ENCODE measurements around the gene MCAM.

MCAM gene

DNA sequence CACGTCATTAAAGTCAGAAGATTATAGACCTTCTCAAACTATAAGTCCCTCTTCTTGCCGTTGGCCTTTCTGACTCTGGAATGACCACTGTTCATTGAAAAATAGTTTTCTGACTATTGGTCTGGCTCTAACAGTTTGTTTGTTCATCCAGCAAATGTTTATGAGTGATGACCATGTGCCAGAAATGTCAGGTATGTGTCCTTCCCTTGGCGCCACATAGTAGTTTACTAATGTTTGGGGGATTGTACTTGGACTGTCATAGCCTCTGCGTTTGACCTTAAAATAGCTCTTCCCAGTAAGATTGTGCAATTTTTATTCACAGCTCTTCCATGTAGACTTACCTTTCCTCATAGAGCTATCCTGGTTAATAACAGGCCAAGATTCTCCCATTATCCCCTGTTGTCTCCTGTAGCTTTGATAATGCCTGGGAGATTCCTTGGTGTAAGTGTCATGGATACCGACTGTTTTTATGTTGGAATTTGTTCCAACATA lies 13.7 kb downstream of the MCAM start:
- H3K36me3 ChIP-seq (replicated peaks in 1 of 2; ENCODE audit: control insufficient read depth in 2 of 2, insufficient read depth in 2 of 2, low read length in 2 of 2), result peaks cover 17 to 92% of the 10 kb centered on the region in 2 donors
- no peak for DNase-seq (ENCODE audit: low spot score)

DNA sequence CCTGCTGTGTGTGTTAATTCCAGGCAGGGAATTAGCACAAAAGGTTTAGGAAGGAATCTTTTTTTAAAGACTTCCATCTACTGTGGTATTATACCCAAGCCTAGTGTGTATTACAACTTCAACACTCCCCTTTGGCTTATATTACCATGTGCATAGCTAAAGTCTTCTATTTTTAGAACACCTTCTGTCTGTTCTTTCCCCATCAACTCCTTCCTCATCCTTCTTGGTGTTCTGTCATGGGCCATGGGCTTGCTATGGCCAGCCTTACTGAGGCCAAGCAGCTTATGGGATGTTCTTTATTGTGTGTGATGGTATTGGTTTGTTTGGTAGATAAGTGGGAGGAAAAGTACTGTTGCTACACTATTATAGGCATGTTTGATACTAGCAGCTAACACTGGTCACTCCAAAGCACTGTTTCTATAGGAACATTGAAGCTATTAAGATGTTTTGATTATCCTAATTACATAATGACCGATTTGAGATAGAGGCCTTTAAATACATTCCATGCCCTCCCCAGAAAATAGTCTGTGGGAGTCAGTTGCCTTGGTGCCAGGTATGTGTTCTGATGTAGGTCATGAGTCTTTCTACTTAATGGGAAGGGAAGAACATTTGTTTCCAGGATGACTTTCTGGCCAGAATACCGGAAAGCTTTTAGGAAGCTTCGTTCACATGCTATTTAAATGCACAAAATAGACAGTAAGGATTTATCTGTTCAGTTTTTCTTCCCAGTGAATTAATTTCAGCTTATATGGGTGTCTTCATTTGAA lies 16.5 kb downstream of the MCAM start:
- Histone ChIP-seq H4K91ac (ENCODE audit: low read depth, low read length, poor library complexity) (no peak overlapping the region), H2BK15ac (ENCODE audit: low read length) (no peak overlapping the region), H3K9ac (ENCODE audit: low read depth, low read length, poor library complexity) (no peak overlapping the region), H2BK12ac (ENCODE audit: low read length) (no peak overlapping the region), H3K4ac (ENCODE audit: low read length) (no peak overlapping the region), H2BK120ac (ENCODE audit: low read depth, low read length) (no peak overlapping the region), H3K4me2 (ENCODE audit: insufficient read depth, low read length, poor library complexity, severe bottlenecking) (no peak overlapping the region), H3K36me3 (replicated peaks in 1 of 2; ENCODE audit: control insufficient read depth in 2 of 2, insufficient read depth in 2 of 2, low read length in 2 of 2) (peaks cover 16 to 93% of the 10 kb centered on the region in 2 donors), H2AFZ (ENCODE audit: low read length) (no peak overlapping the region), H3K27ac (replicated peaks; ENCODE audit: low read length) (no peak overlapping the region), H3K9me3 (replicated peaks in 1 of 2; ENCODE audit: control insufficient read depth in 2 of 2, insufficient read depth in 1 of 2, low read depth in 1 of 2, low read length in 2 of 2) (no peaks in the 10 kb centered on the region), H3K4me3 (ENCODE audit: low read length in 2 of 2) (no peak overlapping the region), H2AK5ac (ENCODE audit: low read depth, low read length) (no peak overlapping the region), H3K18ac (ENCODE audit: low read length) (no peak overlapping the region), H3K23ac (ENCODE audit: low read depth, low read length, poor library complexity) (no peak overlapping the region), H3K79me1 (ENCODE audit: low read depth, low read length) (no peaks in the 10 kb centered on the region), H3K4me1 (ENCODE audit: control insufficient read depth in 2 of 2, insufficient read depth in 1 of 2, low read depth in 1 of 2, low read length in 2 of 2) (no peaks in the 10 kb centered on the region), H3K27me3 (ENCODE audit: control insufficient read depth in 3 of 3, insufficient read depth in 3 of 3, low read depth in 1 of 3, low read length in 3 of 3) (no peaks in the 10 kb centered on the region), H3K14ac (ENCODE audit: low read length) (no peak overlapping the region), H2BK5ac (ENCODE audit: low read length) (no peak overlapping the region), H4K8ac (ENCODE audit: low read depth, low read length) (no peak overlapping the region)
- no peak for DNase-seq (ENCODE audit: low spot score)
- WGBS, 2 donors (ENCODE audit: extremely low coverage in 2 of 2, insufficient read length in 2 of 2, insufficient replicate concordance in 1 of 2), result no CpG with 5 or more reads among the region's 3 CpGs

More for the DNA sequence above, 13.7 kb downstream of the MCAM start:
- Histone ChIP-seq H3K4me2 (ENCODE audit: insufficient read depth, low read length, poor library complexity, severe bottlenecking) (no peak overlapping the region), H3K4me3 (ENCODE audit: low read length in 2 of 2) (no peak overlapping the region), H2BK12ac (ENCODE audit: low read length) (no peak overlapping the region), H3K4me1 (ENCODE audit: control insufficient read depth in 2 of 2, insufficient read depth in 1 of 2, low read depth in 1 of 2, low read length in 2 of 2) (peaks cover 2 to 8% of the 10 kb centered on the region in 2 donors), H3K4ac (ENCODE audit: low read length) (no peak overlapping the region), H2BK5ac (ENCODE audit: low read length) (no peak overlapping the region), H3K9me3 (replicated peaks in 1 of 2; ENCODE audit: control insufficient read depth in 2 of 2, insufficient read depth in 1 of 2, low read depth in 1 of 2, low read length in 2 of 2) (no peaks in the 10 kb centered on the region), H2BK120ac (ENCODE audit: low read depth, low read length) (no peak overlapping the region), H3K27me3 (ENCODE audit: control insufficient read depth in 3 of 3, insufficient read depth in 3 of 3, low read depth in 1 of 3, low read length in 3 of 3) (no peaks in the 10 kb centered on the region), H3K18ac (ENCODE audit: low read length) (no peak overlapping the region), H2AFZ (ENCODE audit: low read length) (no peak overlapping the region), H3K14ac (ENCODE audit: low read length) (no peak overlapping the region), H3K23ac (ENCODE audit: low read depth, low read length, poor library complexity) (no peak overlapping the region), H3K27ac (replicated peaks; ENCODE audit: low read length) (no peak overlapping the region), H3K79me1 (ENCODE audit: low read depth, low read length) (no peaks in the 10 kb centered on the region), H4K8ac (ENCODE audit: low read depth, low read length) (no peak overlapping the region), H2AK5ac (ENCODE audit: low read depth, low read length) (no peak overlapping the region), H3K9ac (ENCODE audit: low read depth, low read length, poor library complexity) (no peak overlapping the region), H4K91ac (ENCODE audit: low read depth, low read length, poor library complexity) (no peak overlapping the region), H2BK15ac (ENCODE audit: low read length) (no peak overlapping the region)
- no CpG with 5 or more reads among the region's 5 CpGs for WGBS, 2 donors (ENCODE audit: extremely low coverage in 2 of 2, insufficient read length in 2 of 2, insufficient replicate concordance in 1 of 2)

DNA sequence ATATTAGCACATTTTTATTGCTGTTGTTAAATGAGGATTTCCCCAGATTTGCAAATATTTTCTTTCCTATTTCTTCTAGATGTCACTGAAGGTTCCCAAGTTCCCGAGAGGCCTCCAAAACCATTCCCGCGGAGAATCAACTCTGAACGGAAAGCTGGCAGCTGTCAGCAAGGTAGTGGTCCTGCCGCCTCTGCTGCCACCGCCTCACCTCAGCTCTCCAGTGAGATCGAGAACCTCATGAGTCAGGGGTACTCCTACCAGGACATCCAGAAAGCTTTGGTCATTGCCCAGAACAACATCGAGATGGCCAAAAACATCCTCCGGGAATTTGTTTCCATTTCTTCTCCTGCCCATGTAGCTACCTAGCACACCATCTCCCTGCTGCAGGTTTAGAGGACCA lies 17.5 kb downstream of the MCAM start:
- Histone ChIP-seq H2AK5ac (ENCODE audit: low read depth, low read length) (no peak overlapping the region), H3K79me1 (ENCODE audit: low read depth, low read length) (peaks cover 1% of the 10 kb centered on the region), H2BK5ac (ENCODE audit: low read length) (no peak overlapping the region), H3K4me1 (ENCODE audit: control insufficient read depth in 2 of 2, insufficient read depth in 1 of 2, low read depth in 1 of 2, low read length in 2 of 2) (no peaks in the 10 kb centered on the region), H3K27ac (replicated peaks; ENCODE audit: low read length) (no peak overlapping the region), H4K91ac (ENCODE audit: low read depth, low read length, poor library complexity) (no peak overlapping the region), H2BK120ac (ENCODE audit: low read depth, low read length) (no peak overlapping the region), H3K9ac (ENCODE audit: low read depth, low read length, poor library complexity) (no peak overlapping the region), H3K18ac (ENCODE audit: low read length) (no peak overlapping the region), H3K9me3 (replicated peaks in 1 of 2; ENCODE audit: control insufficient read depth in 2 of 2, insufficient read depth in 1 of 2, low read depth in 1 of 2, low read length in 2 of 2) (no peaks in the 10 kb centered on the region), H2BK12ac (ENCODE audit: low read length) (no peak overlapping the region), H3K23ac (ENCODE audit: low read depth, low read length, poor library complexity) (no peak overlapping the region), H3K4me3 (ENCODE audit: low read length in 2 of 2) (no peak overlapping the region), H3K4ac (ENCODE audit: low read length) (no peak overlapping the region), H3K36me3 (replicated peaks in 1 of 2; ENCODE audit: control insufficient read depth in 2 of 2, insufficient read depth in 2 of 2, low read length in 2 of 2) (peaks cover 16 to 86% of the 10 kb centered on the region in 2 donors), H3K4me2 (ENCODE audit: insufficient read depth, low read length, poor library complexity, severe bottlenecking) (no peak overlapping the region), H3K14ac (ENCODE audit: low read length) (no peak overlapping the region), H2AFZ (ENCODE audit: low read length) (no peak overlapping the region), H4K8ac (ENCODE audit: low read depth, low read length) (no peak overlapping the region), H2BK15ac (ENCODE audit: low read length) (no peak overlapping the region), H3K27me3 (ENCODE audit: control insufficient read depth in 3 of 3, insufficient read depth in 3 of 3, low read depth in 1 of 3, low read length in 3 of 3) (no peaks in the 10 kb centered on the region)
- no CpG with 5 or more reads among the region's 9 CpGs for WGBS, 2 donors (ENCODE audit: extremely low coverage in 2 of 2, insufficient read length in 2 of 2, insufficient replicate concordance in 1 of 2)
- no peak for DNase-seq (ENCODE audit: low spot score)

DNA sequence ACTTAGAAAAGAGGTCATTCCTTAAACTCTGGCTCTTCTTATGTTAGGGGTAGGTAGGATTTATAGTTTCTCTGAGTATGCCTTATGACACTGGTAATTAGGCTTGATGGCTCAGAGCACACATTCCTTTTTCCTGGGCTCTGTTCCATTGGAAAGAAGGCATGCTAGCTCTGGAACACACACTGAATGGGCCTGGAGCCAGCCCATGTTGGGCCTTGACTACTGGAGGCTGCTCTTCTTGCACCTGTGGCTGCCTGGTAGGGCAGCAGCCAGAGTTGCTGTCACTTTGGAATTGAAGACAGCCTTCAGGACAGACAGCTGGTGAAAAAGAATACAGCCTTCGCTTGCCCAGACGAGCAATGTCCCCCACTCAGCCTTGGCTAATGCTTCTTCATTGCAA lies 18.2 kb downstream of the MCAM start:
- no peak overlapping the region for H3K4ac ChIP-seq (ENCODE audit: low read length)
- H3K23ac ChIP-seq (ENCODE audit: low read depth, low read length, poor library complexity), result no peak overlapping the region
- H2BK120ac ChIP-seq (ENCODE audit: low read depth, low read length), result no peak overlapping the region
- H3K27ac ChIP-seq (replicated peaks; ENCODE audit: low read length), result no peak overlapping the region
- H3K14ac ChIP-seq (ENCODE audit: low read length), result no peak overlapping the region
- no peak overlapping the region for H3K18ac ChIP-seq (ENCODE audit: low read length)
- H3K27me3 ChIP-seq (ENCODE audit: control insufficient read depth in 3 of 3, insufficient read depth in 3 of 3, low read depth in 1 of 3, low read length in 3 of 3), result no peaks in the 10 kb centered on the region
- H2BK15ac ChIP-seq (ENCODE audit: low read length), result no peak overlapping the region
- DNase-seq (ENCODE audit: low spot score), result no peak
- no peak overlapping the region for H3K9ac ChIP-seq (ENCODE audit: low read depth, low read length, poor library complexity)
- no peak overlapping the region for H3K4me2 ChIP-seq (ENCODE audit: insufficient read depth, low read length, poor library complexity, severe bottlenecking)
- no peak overlapping the region for H4K91ac ChIP-seq (ENCODE audit: low read depth, low read length, poor library complexity)
- H3K9me3 ChIP-seq (replicated peaks in 1 of 2; ENCODE audit: control insufficient read depth in 2 of 2, insufficient read depth in 1 of 2, low read depth in 1 of 2, low read length in 2 of 2), result no peaks in the 10 kb centered on the region
- H4K8ac ChIP-seq (ENCODE audit: low read depth, low read length), result no peak overlapping the region
- peaks cover 1% of the 10 kb centered on the region for H3K79me1 ChIP-seq (ENCODE audit: low read depth, low read length)
- no peak overlapping the region for H2AFZ ChIP-seq (ENCODE audit: low read length)
- H2AK5ac ChIP-seq (ENCODE audit: low read depth, low read length), result no peak overlapping the region
- WGBS, 2 donors (ENCODE audit: extremely low coverage in 2 of 2, insufficient read length in 2 of 2, insufficient replicate concordance in 1 of 2), result no CpG with 5 or more reads among the region's 2 CpGs
- H2BK5ac ChIP-seq (ENCODE audit: low read length), result no peak overlapping the region
- no peaks in the 10 kb centered on the region for H3K4me1 ChIP-seq (ENCODE audit: control insufficient read depth in 2 of 2, insufficient read depth in 1 of 2, low read depth in 1 of 2, low read length in 2 of 2)
- no peak overlapping the region for H3K4me3 ChIP-seq (ENCODE audit: low read length in 2 of 2)
- H3K36me3 ChIP-seq (replicated peaks in 1 of 2; ENCODE audit: control insufficient read depth in 2 of 2, insufficient read depth in 2 of 2, low read length in 2 of 2), result peaks cover 17 to 81% of the 10 kb centered on the region in 2 donors
- no peak overlapping the region for H2BK12ac ChIP-seq (ENCODE audit: low read length)
